HEK293 (cell line): ENCODE data around the gene CCDC195.

ENCODE experiments used
- MEIS1 ChIP-seq: sonication (generic); formaldehyde crosslinking; IDR thresholded peaks from 2 replicates; pipeline ENCODE4 v1.8.1; 2022; ENCODE audit warnings: missing genetic modification reagents, mild to moderate bottlenecking, borderline replicate concordance
- SP2 ChIP-seq: fragments of 450-650 bp; formaldehyde crosslinking; IDR thresholded peaks from 2 replicates; pipeline ENCODE4 v1.5.1; 2016; ENCODE audit warnings: missing biosample characterization, missing genetic modification characterization
- ZBTB20 ChIP-seq: fragments of 450-650 bp; formaldehyde crosslinking; IDR thresholded peaks from 2 replicates; pipeline ENCODE4 v1.5.1; 2016; ENCODE audit warnings: missing biosample characterization, missing genetic modification characterization
- ZEB2 ChIP-seq: fragments of 450-650 bp; formaldehyde crosslinking; IDR thresholded peaks from 2 replicates; pipeline ENCODE4 v1.5.1; 2016; ENCODE audit warnings: missing biosample characterization, missing genetic modification characterization
- ZNF10 ChIP-seq: fragments of 450-650 bp; formaldehyde crosslinking; IDR thresholded peaks from 2 replicates; pipeline ENCODE4 v1.5.1; 2017; ENCODE audit warnings: missing biosample characterization, missing genetic modification characterization
- ZNF121 ChIP-seq: fragments of 450-650 bp; formaldehyde crosslinking; IDR thresholded peaks from 2 replicates; pipeline ENCODE4 v1.5.1; 2016; ENCODE audit warnings: missing biosample characterization, missing genetic modification characterization
- ZNF2 ChIP-seq: fragments of 450-650 bp; formaldehyde crosslinking; IDR thresholded peaks from 2 replicates; pipeline ENCODE4 v1.5.1; 2016; ENCODE audit warnings: missing biosample characterization, missing genetic modification characterization
- ZNF350 ChIP-seq: fragments of 450-650 bp; formaldehyde crosslinking; IDR thresholded peaks from 2 replicates; pipeline ENCODE4 v1.5.0; 2017; ENCODE audit warnings: missing biosample characterization, mild to moderate bottlenecking, missing genetic modification characterization
- ZNF544 ChIP-seq: fragments of 450-650 bp; formaldehyde crosslinking; IDR thresholded peaks from 2 replicates; pipeline ENCODE4 v1.5.0; 2017; ENCODE audit warnings: missing biosample characterization, missing genetic modification characterization
- ZNF548 ChIP-seq: fragments of 450-650 bp; formaldehyde crosslinking; IDR thresholded peaks from 2 replicates; pipeline ENCODE4 v1.5.1; 2016; ENCODE audit warnings: missing biosample characterization, missing genetic modification characterization
- ZNF549 ChIP-seq: fragments of 450-650 bp; IDR thresholded peaks from 2 replicates; pipeline ENCODE4 v1.5.1; 2018; ENCODE audit warnings: missing biosample characterization, missing genetic modification characterization, mild to moderate bottlenecking, inconsistent platforms, moderate library complexity
- ZXDB ChIP-seq: fragments of 450-650 bp; formaldehyde crosslinking; IDR thresholded peaks from 2 replicates; pipeline ENCODE4 v1.5.1; 2016; ENCODE audit warnings: missing biosample characterization, missing genetic modification characterization
- TF ChIP-seq, protein P1 (sequence below): fragments of 450-650 bp; formaldehyde crosslinking; IDR thresholded peaks from 2 replicates; pipeline ENCODE4 v1.5.1; 2016; ENCODE audit warnings: missing biosample characterization, missing genetic modification characterization
- TF ChIP-seq, protein P2 (sequence below): fragments of 450-650 bp; formaldehyde crosslinking; IDR thresholded peaks from 2 replicates; pipeline ENCODE4 v1.5.1; 2016; ENCODE audit warnings: missing biosample characterization, missing genetic modification characterization

DNA sequence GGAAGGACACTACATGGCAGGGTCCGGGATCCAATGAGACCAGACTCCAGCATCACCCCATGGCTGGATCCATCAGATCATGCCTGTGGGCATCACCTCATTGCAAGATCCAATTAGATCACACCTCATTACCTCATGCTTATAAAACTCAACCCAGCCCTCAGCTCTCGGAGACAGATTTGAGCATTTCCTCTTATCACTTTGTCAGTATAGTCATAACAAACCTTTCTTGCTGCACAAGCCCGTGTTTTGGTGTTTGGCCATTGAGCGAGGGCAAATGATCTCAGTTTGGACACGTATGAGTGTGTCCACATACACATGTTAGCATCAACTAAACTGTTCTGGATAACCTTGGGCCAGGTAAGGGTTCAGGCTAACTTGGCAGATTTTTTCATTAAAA is 58.8 kb downstream of the CCDC195 start:
- TF ChIP-seq ZBTB20 (tag by site-specific recombination) (no peak), ZNF549 (no peak), ZNF350 (tag by site-specific recombination) (no peak), ZEB2 (tag by site-specific recombination) (no peak), SP2 (tag by site-specific recombination) (no peak), MEIS1 (CRISPR knock-in tag) (no peak), ZNF544 (tag by site-specific recombination) (no peak), ZNF121 (tag by site-specific recombination) (no peak), ZNF10 (tag by site-specific recombination) (no peak), ZXDB (no peak), ZNF2 (tag by site-specific recombination) (no peak), ZNF548 (tag by site-specific recombination) (no peak)
- TF ChIP-seq, protein P1, sequence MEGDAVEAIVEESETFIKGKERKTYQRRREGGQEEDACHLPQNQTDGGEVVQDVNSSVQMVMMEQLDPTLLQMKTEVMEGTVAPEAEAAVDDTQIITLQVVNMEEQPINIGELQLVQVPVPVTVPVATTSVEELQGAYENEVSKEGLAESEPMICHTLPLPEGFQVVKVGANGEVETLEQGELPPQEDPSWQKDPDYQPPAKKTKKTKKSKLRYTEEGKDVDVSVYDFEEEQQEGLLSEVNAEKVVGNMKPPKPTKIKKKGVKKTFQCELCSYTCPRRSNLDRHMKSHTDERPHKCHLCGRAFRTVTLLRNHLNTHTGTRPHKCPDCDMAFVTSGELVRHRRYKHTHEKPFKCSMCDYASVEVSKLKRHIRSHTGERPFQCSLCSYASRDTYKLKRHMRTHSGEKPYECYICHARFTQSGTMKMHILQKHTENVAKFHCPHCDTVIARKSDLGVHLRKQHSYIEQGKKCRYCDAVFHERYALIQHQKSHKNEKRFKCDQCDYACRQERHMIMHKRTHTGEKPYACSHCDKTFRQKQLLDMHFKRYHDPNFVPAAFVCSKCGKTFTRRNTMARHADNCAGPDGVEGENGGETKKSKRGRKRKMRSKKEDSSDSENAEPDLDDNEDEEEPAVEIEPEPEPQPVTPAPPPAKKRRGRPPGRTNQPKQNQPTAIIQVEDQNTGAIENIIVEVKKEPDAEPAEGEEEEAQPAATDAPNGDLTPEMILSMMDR (tag by site-specific recombination) = no peak
- TF ChIP-seq, protein P2, sequence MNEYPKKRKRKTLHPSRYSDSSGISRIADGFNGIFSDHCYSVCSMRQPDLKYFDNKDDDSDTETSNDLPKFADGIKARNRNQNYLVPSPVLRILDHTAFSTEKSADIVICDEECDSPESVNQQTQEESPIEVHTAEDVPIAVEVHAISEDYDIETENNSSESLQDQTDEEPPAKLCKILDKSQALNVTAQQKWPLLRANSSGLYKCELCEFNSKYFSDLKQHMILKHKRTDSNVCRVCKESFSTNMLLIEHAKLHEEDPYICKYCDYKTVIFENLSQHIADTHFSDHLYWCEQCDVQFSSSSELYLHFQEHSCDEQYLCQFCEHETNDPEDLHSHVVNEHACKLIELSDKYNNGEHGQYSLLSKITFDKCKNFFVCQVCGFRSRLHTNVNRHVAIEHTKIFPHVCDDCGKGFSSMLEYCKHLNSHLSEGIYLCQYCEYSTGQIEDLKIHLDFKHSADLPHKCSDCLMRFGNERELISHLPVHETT (tag by site-specific recombination) = no peak
